GM19468 (cell line): ENCODE data around the gene CEBPA.

ENCODE experiments used
- ATAC-seq: cut with Tn5 transposase; IDR thresholded peaks from one replicate; pipeline ENCODE4 v1.9.1; 2021; ENCODE audit warnings: mild to moderate bottlenecking, moderate library complexity, moderate number of reproducible peaks; ENCODE audit not compliant: unreplicated experiment; ENCODE audit errors: extremely low read depth

Gene CEBPA

GRCh38 chr19:33257828-33258227, 44.5 kb downstream of the CEBPA start:
- no peak for ATAC-seq

- no peak for ATAC-seq
Observed at GRCh38 chr19:33256261-33256660, 46.1 kb downstream of the CEBPA start.

- no peak for ATAC-seq
Observed at GRCh38 chr19:33255781-33256180, 46.6 kb downstream of the CEBPA start.

- ATAC-seq = no peak
Observed at GRCh38 chr19:33254245-33254824, 48.0 kb downstream of the CEBPA start.

- no peak for ATAC-seq
Observed at GRCh38 chr19:33252971-33253370, 49.4 kb downstream of the CEBPA start.

- no peak for ATAC-seq
Observed at GRCh38 chr19:33252418-33252962, 49.8 kb downstream of the CEBPA start.

GRCh38 chr19:33251526-33252090, 50.7 kb downstream of the CEBPA start:
- ATAC-seq = no peak

GRCh38 chr19:33251076-33251475, 51.3 kb downstream of the CEBPA start:
- no peak for ATAC-seq

GRCh38 chr19:33250500-33250899, 51.8 kb downstream of the CEBPA start:
- ATAC-seq = no peak
